ENCODE data around the gene CDH12. TPM values are rescaled to one million over a fixed set of nuclear protein-coding genes. Genes with fewer than 3 reads are reported as not detected.

CDH12 gene
- total and polyA plus RNA-seq, 4 experiments from 2014 or later, result not detected

- H3K27ac Mint-ChIP-seq, result no peak overlapping the region
- Histone ChIP-seq H3K27me3 (ENCODE audit: insufficient read depth, low read length) (no peaks in the 10 kb centered on the region), H3K9me3 (ENCODE audit: control insufficient read depth in 1 of 2, low read length in 2 of 2) (no peaks in the 10 kb centered on the region), H3K4me3 (ENCODE audit: low read length in 2 of 2) (no peak overlapping the region), H3K36me3 (ENCODE audit: insufficient read depth, low read length) (no peaks in the 10 kb centered on the region), H3K27ac (ENCODE audit: low read depth, low read length) (no peak overlapping the region), H3K4me1 (ENCODE audit: insufficient read depth, low read length) (no peaks in the 10 kb centered on the region)
- no peaks in the 10 kb centered on the region for H3K4me1 Mint-ChIP-seq
- peaks cover 0 to 23% (median 8%) of the 10 kb centered on the region in 8 donors for H3K9me3 Mint-ChIP-seq
- no peaks in the 10 kb centered on the region for H3K36me3 Mint-ChIP-seq
- no peak overlapping the region for H3K4me3 Mint-ChIP-seq
- CTCF ChIA-PET (ENCODE audit: partially characterized antibody), result no interaction called here
- POLR2A ChIA-PET (ENCODE audit: partially characterized antibody), result no interaction called here
- no peak for DNase-seq
- no peaks in the 10 kb centered on the region for H3K27me3 Mint-ChIP-seq
- intact Hi-C loops (cut with micrococcal nuclease), result no loop called here
Measured at GRCh38 chr5:22693121-22693520, 160.0 kb downstream of the CDH12 start.

GRCh38 chr5:22683050-22683449 lies 170.1 kb downstream of the CDH12 start:
- Histone ChIP-seq H3K4me1 (ENCODE audit: insufficient read depth, low read length) (no peaks in the 10 kb centered on the region), H3K27ac (ENCODE audit: low read depth, low read length) (no peak overlapping the region), H3K27me3 (ENCODE audit: insufficient read depth, low read length) (no peaks in the 10 kb centered on the region), H3K4me3 (ENCODE audit: low read length in 2 of 2) (no peak overlapping the region), H3K9me3 (ENCODE audit: control insufficient read depth in 1 of 2, low read length in 2 of 2) (no peaks in the 10 kb centered on the region), H3K36me3 (ENCODE audit: insufficient read depth, low read length) (no peaks in the 10 kb centered on the region)
- Mint-ChIP-seq H3K27ac (no peak overlapping the region), H3K4me1 (no peaks in the 10 kb centered on the region), H3K36me3 (no peaks in the 10 kb centered on the region), H3K4me3 (no peak overlapping the region), H3K9me3 (peaks cover 0 to 12% (median 4%) of the 10 kb centered on the region in 8 donors), H3K27me3 (no peaks in the 10 kb centered on the region)
- POLR2A ChIA-PET (ENCODE audit: partially characterized antibody), result no interaction called here
- CTCF ChIA-PET (ENCODE audit: partially characterized antibody), result no interaction called here
- intact Hi-C loops (cut with micrococcal nuclease), result no loop called here
- DNase-seq, result no peak

- Mint-ChIP-seq H3K4me3 (no peak overlapping the region), H3K4me1 (no peaks in the 10 kb centered on the region), H3K27me3 (no peaks in the 10 kb centered on the region), H3K27ac (no peak overlapping the region), H3K9me3 (peaks cover 3 to 14% (median 9%) of the 10 kb centered on the region in 8 donors), H3K36me3 (no peaks in the 10 kb centered on the region)
- no peaks in the 10 kb centered on the region for H3K36me3 ChIP-seq (ENCODE audit: insufficient read depth, low read length)
- no peak overlapping the region for H3K27ac ChIP-seq (ENCODE audit: low read depth, low read length)
- H3K27me3 ChIP-seq (ENCODE audit: insufficient read depth, low read length), result no peaks in the 10 kb centered on the region
- intact Hi-C loops (cut with micrococcal nuclease), result no loop called here
- H3K4me3 ChIP-seq (ENCODE audit: low read length in 2 of 2), result no peak overlapping the region
- ChIA-PET CTCF (ENCODE audit: partially characterized antibody) (no interaction called here), POLR2A (ENCODE audit: partially characterized antibody) (no interaction called here)
- no peak for DNase-seq
- no peaks in the 10 kb centered on the region for H3K4me1 ChIP-seq (ENCODE audit: insufficient read depth, low read length)
- H3K9me3 ChIP-seq (ENCODE audit: control insufficient read depth in 1 of 2, low read length in 2 of 2), result peaks cover 0 to 5% of the 10 kb centered on the region in 2 donors
Measured at GRCh38 chr5:22678886-22679285, 174.3 kb downstream of the CDH12 start.

DNA sequence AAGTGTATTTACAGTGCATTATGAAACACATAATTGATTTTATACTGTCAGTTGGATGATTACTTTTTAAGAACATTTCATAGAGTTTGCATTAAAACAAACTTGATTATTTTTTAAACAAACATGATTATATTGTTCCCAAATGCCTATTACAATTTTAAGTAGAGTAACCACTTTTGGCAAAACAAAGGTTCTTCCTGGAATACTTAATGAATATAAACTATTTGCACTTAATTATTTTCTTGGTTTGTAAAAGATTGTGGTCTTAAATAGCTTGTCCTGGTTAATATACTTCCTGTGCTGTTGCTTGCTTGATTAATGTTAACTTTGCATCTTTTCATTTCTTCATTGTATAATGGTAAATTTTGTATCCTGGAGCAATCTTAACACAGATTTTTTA lies 180.0 kb downstream of the CDH12 start:
- POLR2A ChIA-PET (ENCODE audit: partially characterized antibody), result no interaction called here
- DNase-seq, result no peak
- no peaks in the 10 kb centered on the region for H3K36me3 Mint-ChIP-seq
- no peak overlapping the region for H3K4me3 Mint-ChIP-seq
- H3K36me3 ChIP-seq (ENCODE audit: insufficient read depth, low read length), result no peaks in the 10 kb centered on the region
- H3K4me1 Mint-ChIP-seq, result no peaks in the 10 kb centered on the region
- intact Hi-C loops (cut with micrococcal nuclease), result no loop called here
- H3K4me1 ChIP-seq (ENCODE audit: insufficient read depth, low read length), result no peaks in the 10 kb centered on the region
- H3K27me3 ChIP-seq (ENCODE audit: insufficient read depth, low read length), result no peaks in the 10 kb centered on the region
- CTCF ChIA-PET (ENCODE audit: partially characterized antibody), result no interaction called here
- H3K9me3 Mint-ChIP-seq, result peaks cover 6 to 21% (median 12%) of the 10 kb centered on the region in 8 donors
- no peak overlapping the region for H3K4me3 ChIP-seq (ENCODE audit: low read length in 2 of 2)
- no peaks in the 10 kb centered on the region for H3K27me3 Mint-ChIP-seq
- H3K27ac Mint-ChIP-seq, result no peak overlapping the region
- no peak overlapping the region for H3K27ac ChIP-seq (ENCODE audit: low read depth, low read length)
- peaks cover 0 to 5% of the 10 kb centered on the region in 2 donors for H3K9me3 ChIP-seq (ENCODE audit: control insufficient read depth in 1 of 2, low read length in 2 of 2)

GRCh38 chr5:22669345-22669744 lies 183.8 kb downstream of the CDH12 start:
- Mint-ChIP-seq H3K4me1 (no peaks in the 10 kb centered on the region), H3K27ac (no peak overlapping the region), H3K4me3 (no peak overlapping the region), H3K9me3 (peaks cover under 1 to 21% (median 10%) of the 10 kb centered on the region in 8 donors), H3K27me3 (no peaks in the 10 kb centered on the region), H3K36me3 (no peaks in the 10 kb centered on the region)
- no peaks in the 10 kb centered on the region for H3K9me3 ChIP-seq (ENCODE audit: control insufficient read depth in 1 of 2, low read length in 2 of 2)
- ChIA-PET CTCF (ENCODE audit: partially characterized antibody) (no interaction called here), POLR2A (ENCODE audit: partially characterized antibody) (no interaction called here)
- no peaks in the 10 kb centered on the region for H3K36me3 ChIP-seq (ENCODE audit: insufficient read depth, low read length)
- H3K27ac ChIP-seq (ENCODE audit: low read depth, low read length), result no peak overlapping the region
- no peak overlapping the region for H3K4me3 ChIP-seq (ENCODE audit: low read length in 2 of 2)
- intact Hi-C loops (cut with micrococcal nuclease), result no loop called here
- no peaks in the 10 kb centered on the region for H3K4me1 ChIP-seq (ENCODE audit: insufficient read depth, low read length)
- no peaks in the 10 kb centered on the region for H3K27me3 ChIP-seq (ENCODE audit: insufficient read depth, low read length)
- DNase-seq, result no peak

DNA sequence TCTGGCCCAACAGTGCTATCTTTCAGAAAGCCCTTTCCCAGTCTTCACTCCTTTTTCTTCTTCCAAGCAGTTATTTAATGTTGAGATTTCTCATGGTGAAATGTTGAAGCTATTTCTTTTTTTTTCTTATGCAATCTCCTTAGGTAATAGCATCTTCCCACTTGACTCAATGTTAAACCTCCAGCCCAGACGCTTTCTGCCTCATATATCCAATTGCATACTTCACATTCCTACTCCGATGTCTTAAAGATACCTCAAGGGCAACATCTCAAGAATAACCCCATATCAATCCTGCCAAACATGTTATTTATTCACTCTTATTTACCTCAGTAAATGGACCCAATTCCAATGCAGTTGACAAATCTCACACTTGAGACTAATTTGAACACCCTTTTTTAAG lies 187.3 kb downstream of the CDH12 start:
- Histone ChIP-seq H3K27ac (ENCODE audit: low read depth, low read length) (no peak overlapping the region), H3K27me3 (ENCODE audit: insufficient read depth, low read length) (no peaks in the 10 kb centered on the region), H3K9me3 (ENCODE audit: control insufficient read depth in 1 of 2, low read length in 2 of 2) (no peaks in the 10 kb centered on the region), H3K36me3 (ENCODE audit: insufficient read depth, low read length) (no peaks in the 10 kb centered on the region), H3K4me1 (ENCODE audit: insufficient read depth, low read length) (no peaks in the 10 kb centered on the region), H3K4me3 (ENCODE audit: low read length in 2 of 2) (no peak overlapping the region)
- ChIA-PET POLR2A (ENCODE audit: partially characterized antibody) (no interaction called here), CTCF (ENCODE audit: partially characterized antibody) (no interaction called here)
- DNase-seq, result no peak
- peaks cover 0 to 18% (median 6%) of the 10 kb centered on the region in 8 donors for H3K9me3 Mint-ChIP-seq
- intact Hi-C loops (cut with micrococcal nuclease), result no loop called here
- H3K4me3 Mint-ChIP-seq, result no peak overlapping the region
- H3K27ac Mint-ChIP-seq, result peak overlapping the region in 1 of 7 donors; percentile 18
- no peaks in the 10 kb centered on the region for H3K36me3 Mint-ChIP-seq
- H3K4me1 Mint-ChIP-seq, result no peaks in the 10 kb centered on the region
- no peaks in the 10 kb centered on the region for H3K27me3 Mint-ChIP-seq

- ChIA-PET CTCF (ENCODE audit: partially characterized antibody) (no interaction called here), POLR2A (ENCODE audit: partially characterized antibody) (no interaction called here)
- intact Hi-C loops (cut with micrococcal nuclease), result no loop called here
- Mint-ChIP-seq H3K36me3 (no peaks in the 10 kb centered on the region), H3K4me1 (no peaks in the 10 kb centered on the region), H3K27me3 (no peaks in the 10 kb centered on the region), H3K9me3 (peaks cover 0 to 12% (median 5%) of the 10 kb centered on the region in 8 donors), H3K4me3 (no peak overlapping the region), H3K27ac (no peak overlapping the region)
- no peaks in the 10 kb centered on the region for H3K27me3 ChIP-seq (ENCODE audit: insufficient read depth, low read length)
- DNase-seq, result no peak
- no peak overlapping the region for H3K27ac ChIP-seq (ENCODE audit: low read depth, low read length)
- no peaks in the 10 kb centered on the region for H3K36me3 ChIP-seq (ENCODE audit: insufficient read depth, low read length)
- H3K9me3 ChIP-seq (ENCODE audit: control insufficient read depth in 1 of 2, low read length in 2 of 2), result no peaks in the 10 kb centered on the region
- H3K4me3 ChIP-seq (ENCODE audit: low read length in 2 of 2), result no peak overlapping the region
- H3K4me1 ChIP-seq (ENCODE audit: insufficient read depth, low read length), result no peaks in the 10 kb centered on the region
Measured at GRCh38 chr5:22663134-22663533, 190.0 kb downstream of the CDH12 start.

DNA sequence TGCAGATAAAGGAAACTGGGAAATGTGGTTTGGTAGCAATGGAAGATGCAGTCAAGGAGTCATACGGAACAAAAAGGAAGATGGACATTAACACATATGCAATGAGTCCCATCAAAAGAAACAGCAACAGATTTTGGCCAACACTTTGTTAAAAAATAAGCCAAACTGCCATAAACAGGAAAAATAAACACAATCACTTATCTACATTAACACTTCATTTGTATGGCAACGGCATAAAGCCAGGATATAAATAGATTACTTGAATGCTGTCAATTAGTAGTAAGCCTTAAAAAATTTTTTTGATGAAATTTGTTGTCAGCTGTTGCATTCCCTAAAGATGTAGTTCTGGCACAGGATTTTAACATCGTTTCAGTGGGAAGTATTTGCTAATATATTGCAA lies 190.8 kb downstream of the CDH12 start:
- Histone ChIP-seq H3K4me1 (ENCODE audit: insufficient read depth, low read length) (no peaks in the 10 kb centered on the region), H3K36me3 (ENCODE audit: insufficient read depth, low read length) (no peaks in the 10 kb centered on the region), H3K9me3 (ENCODE audit: control insufficient read depth in 1 of 2, low read length in 2 of 2) (no peaks in the 10 kb centered on the region), H3K4me3 (ENCODE audit: low read length in 2 of 2) (no peak overlapping the region), H3K27me3 (ENCODE audit: insufficient read depth, low read length) (no peaks in the 10 kb centered on the region), H3K27ac (ENCODE audit: low read depth, low read length) (no peak overlapping the region)
- intact Hi-C loops (cut with micrococcal nuclease), result no loop called here
- Mint-ChIP-seq H3K9me3 (peaks cover 0 to 10% (median 6%) of the 10 kb centered on the region in 8 donors), H3K36me3 (no peaks in the 10 kb centered on the region), H3K27me3 (no peaks in the 10 kb centered on the region), H3K27ac (no peak overlapping the region), H3K4me3 (no peak overlapping the region), H3K4me1 (no peaks in the 10 kb centered on the region)
- no peak for DNase-seq
- ChIA-PET CTCF (ENCODE audit: partially characterized antibody) (no interaction called here), POLR2A (ENCODE audit: partially characterized antibody) (no interaction called here)
